Stimulated activated CD8-positive, alpha-beta memory T cell treated with anti-CD3 and anti-CD28 coated beads, Interleukin-12 subunit alpha, Interleukin-12 subunit beta, amount 100 ng/mL, for 24 hours (primary cell): ENCODE measurements around the gene PIP4K2A.
A peak's percentile ranks its signal among the peaks of the same experiment; 100 is the strongest.
"Not testable (repeated sequence)": the region's sequence is repeated elsewhere in the genome, so short reads cannot be mapped to it uniquely, and the experiment has no call there.

Experiments
- DNase-seq: peaks from one replicate; pipeline ENCODE4 v3.0.0-alpha.2; 2020; ENCODE audit errors: extremely low read depth

The PIP4K2A gene

GRCh38 chr10:22518167-22518724, 196.1 kb downstream of the PIP4K2A start:
- DNase-seq = no peak

- no peak for DNase-seq
Observed at GRCh38 chr10:22515009-22515408, 199.4 kb downstream of the PIP4K2A start.

DNA sequence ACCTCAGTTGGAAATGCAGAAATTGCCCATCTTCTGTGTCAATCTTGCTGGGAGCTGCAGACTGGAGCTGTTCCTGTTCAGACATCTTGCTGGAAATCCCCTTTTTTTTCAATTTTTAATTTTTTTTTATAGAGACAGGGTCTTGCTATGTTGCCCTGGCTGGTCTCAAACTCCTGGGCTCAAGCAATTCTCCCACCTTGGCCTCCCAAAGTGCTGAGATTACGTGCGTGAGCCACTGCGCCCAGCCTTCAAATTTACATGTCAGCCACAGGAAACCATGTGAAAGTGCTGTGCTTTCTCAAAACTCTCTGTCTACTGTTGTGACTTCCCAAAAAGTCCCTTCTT, 200.0 kb downstream of the PIP4K2A start:
- not testable (repeated sequence) for DNase-seq

DNA sequence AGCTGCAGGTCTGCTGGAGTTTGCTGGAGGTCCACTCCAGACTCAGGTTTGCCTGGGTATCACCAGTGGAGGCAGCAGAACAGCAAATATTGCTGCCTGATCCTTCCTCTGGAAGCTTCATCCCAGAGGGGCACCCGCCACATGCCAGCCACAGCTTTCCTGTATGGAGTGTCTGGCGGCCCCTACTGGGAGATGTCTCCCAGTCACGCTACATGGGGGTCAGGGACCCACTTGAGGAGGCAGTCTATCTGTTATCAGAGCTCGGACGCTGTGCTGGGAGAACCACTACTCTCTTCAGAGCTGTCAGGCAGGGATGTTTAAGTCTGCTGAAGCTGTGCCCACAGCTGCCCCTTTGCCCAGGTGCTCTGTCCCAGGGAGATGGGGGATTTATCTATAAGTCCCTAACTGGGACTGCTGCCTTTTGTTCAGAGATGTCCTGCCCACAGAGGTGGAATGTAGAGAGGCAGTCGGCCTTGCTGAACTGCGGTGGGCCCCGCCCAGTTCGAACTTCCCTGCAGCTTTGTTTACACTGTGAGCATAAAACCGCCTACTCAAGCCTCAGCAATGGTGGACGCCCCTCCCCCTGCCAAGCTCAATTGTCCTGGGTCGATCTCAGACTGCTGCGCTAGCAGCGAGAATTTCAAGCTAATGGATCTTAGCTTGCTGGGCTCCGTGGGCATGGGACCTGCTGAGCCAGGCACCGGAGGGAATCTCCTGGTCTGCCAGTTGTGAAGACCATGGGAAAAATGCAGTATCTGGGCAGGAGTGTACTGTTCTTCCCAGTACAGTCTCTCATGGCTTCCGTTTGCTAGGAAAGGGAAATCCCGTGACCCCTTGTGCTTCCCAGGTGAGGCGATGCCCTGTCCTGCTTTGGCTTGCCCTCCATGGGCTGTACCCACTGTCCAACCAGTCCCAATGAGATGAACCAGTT, 200.6 kb downstream of the PIP4K2A start:
- DNase-seq = not testable (repeated sequence)

DNA sequence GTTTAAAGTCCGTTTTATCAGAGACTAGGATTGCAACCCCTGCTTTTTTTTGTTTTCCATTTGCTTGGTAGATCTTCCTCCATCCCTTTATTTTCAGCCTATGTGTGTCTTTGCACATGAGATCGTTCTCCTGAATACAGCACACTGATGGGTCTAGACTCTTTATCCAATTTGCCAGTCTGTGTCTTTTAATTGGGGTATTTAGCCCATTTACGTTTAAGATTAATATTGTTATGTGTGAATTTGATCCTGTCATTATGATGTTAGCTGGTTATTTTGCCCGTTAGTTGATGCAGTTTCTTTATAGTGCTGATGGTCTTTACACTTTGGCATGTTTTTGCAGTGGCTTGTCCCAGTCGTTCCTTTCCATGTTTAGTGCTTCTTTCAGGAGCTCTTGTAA, 202.4 kb downstream of the PIP4K2A start:
- not testable (repeated sequence) for DNase-seq

GRCh38 chr10:22508214-22508613, 206.2 kb downstream of the PIP4K2A start:
- DNase-seq = not testable (repeated sequence)

GRCh38 chr10:22505911-22506685, 208.3 kb downstream of the PIP4K2A start:
- DNase-seq = peak; percentile 35

DNA sequence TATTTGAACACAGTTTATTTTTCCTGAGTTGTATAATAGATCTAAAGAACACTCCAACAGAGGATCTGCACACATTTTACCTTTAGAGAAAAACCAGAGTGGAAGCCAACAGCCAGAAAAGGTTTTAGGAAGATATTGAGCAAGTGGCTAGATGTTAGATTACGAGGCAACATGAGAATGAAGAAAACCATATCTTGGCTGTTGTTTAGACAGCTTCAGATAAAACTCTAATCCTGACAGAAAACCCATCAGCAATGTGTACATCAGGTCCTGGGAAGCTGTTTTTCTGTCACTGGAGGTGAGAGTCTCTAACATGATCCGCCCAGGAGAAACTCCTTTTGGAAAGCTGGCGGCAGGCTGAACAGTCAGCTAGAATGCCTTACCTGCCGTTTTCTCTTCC, 209.6 kb downstream of the PIP4K2A start:
- no peak for DNase-seq

- no peak for DNase-seq
Observed at GRCh38 chr10:22503315-22504088, 210.9 kb downstream of the PIP4K2A start.

- DNase-seq = no peak
Observed at GRCh38 chr10:22501863-22502262, 212.5 kb downstream of the PIP4K2A start.

DNA sequence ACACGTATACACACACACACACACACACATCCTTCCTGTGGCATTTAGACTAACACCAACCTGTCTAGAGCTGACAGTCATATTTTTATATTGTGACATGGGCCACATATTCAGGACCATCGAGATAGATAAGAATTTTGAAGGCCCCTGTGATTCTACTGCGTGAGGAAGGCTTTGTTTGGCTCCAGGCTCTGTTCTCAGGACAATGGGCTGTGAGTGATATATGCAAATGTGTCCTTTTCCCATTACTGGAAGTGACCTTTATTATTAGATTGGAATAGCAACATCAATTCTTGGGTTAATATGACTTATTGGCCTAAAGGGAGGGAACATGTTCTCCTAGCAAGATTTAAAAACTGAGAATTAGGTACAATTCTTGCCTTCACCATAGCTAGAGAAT, 213.0 kb downstream of the PIP4K2A start:
- no peak for DNase-seq

DNA sequence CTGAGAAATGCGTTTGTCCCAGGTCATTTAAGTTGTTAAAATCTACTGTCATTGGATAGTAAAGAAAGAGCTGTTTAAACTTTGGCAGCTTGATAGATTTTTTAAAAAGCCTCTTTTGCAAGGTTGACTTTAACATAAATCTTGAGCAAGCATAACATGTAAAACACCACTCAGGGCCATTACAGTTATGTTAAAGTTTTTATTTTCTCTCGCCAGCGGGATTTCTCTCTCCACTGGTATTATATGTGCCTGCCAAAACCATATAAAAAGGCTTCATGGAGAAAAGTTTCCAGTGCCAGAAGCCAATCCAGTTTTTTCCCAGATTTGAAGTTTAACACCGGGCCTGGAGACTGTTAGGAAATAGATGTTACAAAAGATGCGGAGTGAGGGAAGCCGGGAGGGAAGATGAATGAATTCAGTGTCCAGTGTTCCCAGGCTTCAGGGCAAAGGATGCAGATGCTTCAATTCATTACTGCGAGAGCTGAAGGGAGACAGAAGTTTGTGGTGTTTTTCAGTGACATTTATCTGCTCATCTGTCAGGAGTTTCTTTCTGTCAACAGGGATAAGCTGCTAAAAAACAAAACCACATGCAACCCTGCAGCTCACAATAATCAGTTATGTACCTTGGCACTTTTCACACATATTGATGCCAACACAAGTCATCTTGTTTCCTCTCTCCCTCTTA, 213.6 kb downstream of the PIP4K2A start:
- no peak for DNase-seq

GRCh38 chr10:22499973-22500372, 214.4 kb downstream of the PIP4K2A start:
- DNase-seq = not testable (repeated sequence)

DNA sequence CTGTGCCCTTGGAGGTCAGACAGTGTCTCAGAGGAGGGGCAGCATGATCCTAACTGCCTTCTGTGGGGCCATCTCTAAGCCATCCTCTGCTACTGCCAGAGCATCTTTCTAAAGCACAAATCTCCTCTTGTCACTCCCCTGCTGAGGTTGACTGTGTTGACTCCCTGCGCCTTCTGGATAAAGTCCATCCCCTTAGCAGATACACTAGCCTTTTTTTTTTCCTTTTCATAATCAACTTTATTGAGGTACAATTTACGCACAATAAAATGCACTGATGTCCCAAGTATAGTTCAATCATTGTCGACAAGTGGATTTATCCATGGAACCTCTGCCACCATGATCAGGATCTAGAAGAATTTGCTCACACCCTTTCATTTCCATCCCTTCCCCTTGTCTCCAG, 219.0 kb downstream of the PIP4K2A start:
- DNase-seq = no peak

GRCh38 chr10:22494007-22494406, 220.4 kb downstream of the PIP4K2A start:
- no peak for DNase-seq

DNA sequence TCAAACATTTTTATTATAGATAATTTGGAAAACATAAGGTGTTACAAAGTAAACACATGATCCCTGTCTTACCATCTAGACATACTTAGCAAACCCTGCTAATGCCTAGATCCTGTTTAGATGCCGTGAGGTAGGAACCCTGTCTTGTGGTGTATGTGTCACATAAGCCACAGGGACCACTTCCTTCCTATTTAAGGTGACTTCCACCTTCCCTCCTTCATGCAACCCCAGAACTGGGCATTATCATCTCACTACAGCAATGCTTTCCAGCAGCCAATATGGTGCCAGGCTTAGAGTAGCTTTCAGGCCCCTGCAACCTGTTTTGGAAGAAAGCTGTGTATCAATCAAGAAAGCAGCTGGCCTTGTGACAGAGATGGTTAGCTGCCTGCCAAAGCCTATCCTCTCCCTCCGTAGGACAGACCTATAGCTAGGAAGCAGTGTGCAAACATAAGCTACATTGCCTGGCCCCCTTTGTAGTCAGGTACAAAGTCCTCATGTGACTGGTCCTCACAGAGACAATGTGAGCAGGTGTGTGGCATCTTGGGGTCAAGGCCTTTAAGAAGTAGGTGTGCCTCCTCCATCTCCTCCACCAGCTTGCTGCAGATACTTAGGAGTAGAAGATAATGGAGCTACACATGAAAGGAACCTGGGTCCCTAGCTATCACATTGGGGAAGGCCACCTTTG, 222.3 kb downstream of the PIP4K2A start:
- DNase-seq = no peak

GRCh38 chr10:22491480-22491879, 222.9 kb downstream of the PIP4K2A start:
- no peak for DNase-seq

- no peak for DNase-seq
Observed at GRCh38 chr10:22489975-22490374, 224.4 kb downstream of the PIP4K2A start.

- DNase-seq = no peak
Observed at GRCh38 chr10:22489467-22489866, 224.9 kb downstream of the PIP4K2A start.

DNA sequence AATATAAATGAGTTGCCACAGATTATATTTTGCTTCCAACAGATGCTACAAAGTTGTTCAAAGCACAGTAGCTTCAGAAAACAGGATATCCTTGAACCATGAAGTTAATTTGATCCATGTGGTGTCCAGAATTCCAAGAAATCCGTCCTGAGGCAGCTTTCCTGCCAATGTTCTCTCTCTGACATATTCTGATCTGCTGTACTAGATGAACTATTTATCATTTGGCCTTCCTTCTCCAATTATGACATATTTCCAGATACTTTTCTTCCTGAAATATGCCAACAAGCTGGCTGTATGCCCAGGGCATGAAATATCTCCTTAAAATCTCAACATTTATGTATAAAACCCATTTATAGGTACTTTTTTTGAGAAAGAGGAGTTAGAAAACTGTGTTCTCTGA, 227.9 kb downstream of the PIP4K2A start:
- DNase-seq = no peak
